ENCODE results near the gene CDH4. TPM values are rescaled to one million over a fixed set of nuclear protein-coding genes. Genes with fewer than 3 reads are reported as not detected.

CDH4 gene
- total RNA-seq, 1 donor from 2014 or later, result 8.3 TPM

DNA sequence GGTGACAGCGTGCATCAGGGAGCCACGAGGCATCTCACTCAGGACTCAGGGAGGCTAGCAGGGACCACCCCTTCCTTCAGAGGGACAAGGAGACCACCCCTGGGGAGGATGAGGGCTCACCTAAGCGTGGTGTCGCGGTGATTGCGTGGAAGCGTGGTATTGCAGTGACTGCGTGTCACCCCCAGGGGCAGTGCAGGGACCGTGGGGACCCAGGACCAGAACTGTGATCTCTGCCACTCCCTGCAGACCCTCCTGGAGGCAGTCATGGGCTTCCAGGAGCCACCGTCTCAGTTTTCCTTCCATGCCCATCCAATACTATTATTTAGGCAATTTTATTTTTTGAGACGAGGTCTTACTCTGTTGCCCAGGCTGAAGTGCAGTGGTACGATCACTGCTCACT lies 666.5 kb downstream of the CDH4 start:
- peaks cover 5% of the 10 kb centered on the region for H3K27me3 Mint-ChIP-seq
- H3K36me3 Mint-ChIP-seq, result no peaks in the 10 kb centered on the region
- no peak for DNase-seq (ENCODE audit: extremely low spot score, unreplicated experiment)
- H3K9me3 Mint-ChIP-seq, result no peaks in the 10 kb centered on the region
- no peak overlapping the region for H3K27ac Mint-ChIP-seq
- no peaks in the 10 kb centered on the region for H3K4me1 Mint-ChIP-seq (ENCODE audit: unreplicated experiment)
- TF ChIP-seq, protein P1, sequence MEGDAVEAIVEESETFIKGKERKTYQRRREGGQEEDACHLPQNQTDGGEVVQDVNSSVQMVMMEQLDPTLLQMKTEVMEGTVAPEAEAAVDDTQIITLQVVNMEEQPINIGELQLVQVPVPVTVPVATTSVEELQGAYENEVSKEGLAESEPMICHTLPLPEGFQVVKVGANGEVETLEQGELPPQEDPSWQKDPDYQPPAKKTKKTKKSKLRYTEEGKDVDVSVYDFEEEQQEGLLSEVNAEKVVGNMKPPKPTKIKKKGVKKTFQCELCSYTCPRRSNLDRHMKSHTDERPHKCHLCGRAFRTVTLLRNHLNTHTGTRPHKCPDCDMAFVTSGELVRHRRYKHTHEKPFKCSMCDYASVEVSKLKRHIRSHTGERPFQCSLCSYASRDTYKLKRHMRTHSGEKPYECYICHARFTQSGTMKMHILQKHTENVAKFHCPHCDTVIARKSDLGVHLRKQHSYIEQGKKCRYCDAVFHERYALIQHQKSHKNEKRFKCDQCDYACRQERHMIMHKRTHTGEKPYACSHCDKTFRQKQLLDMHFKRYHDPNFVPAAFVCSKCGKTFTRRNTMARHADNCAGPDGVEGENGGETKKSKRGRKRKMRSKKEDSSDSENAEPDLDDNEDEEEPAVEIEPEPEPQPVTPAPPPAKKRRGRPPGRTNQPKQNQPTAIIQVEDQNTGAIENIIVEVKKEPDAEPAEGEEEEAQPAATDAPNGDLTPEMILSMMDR (conservative IDR thresholded peaks at IDR 0.05), result peak; percentile 43
- H3K4me3 Mint-ChIP-seq, result no peak overlapping the region

DNA sequence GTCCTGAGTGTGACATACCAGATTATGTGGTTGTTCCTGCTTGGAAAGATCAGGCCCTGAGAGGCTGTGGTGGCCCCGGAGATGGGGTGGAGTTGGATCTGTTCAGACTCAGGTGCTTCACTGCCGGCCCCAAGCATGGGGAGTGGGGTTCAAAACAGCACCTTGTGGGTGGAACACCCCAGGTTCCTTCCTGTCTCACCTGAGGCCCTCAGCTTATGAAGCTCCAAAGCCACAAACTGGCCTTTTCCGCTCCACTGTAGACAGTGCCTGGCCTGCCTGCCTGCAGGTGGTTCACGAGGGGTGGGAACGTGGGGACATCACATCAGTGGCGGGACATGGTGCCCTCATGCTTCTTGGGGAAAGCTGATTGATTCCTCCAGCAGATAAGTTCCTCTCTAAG lies 667.2 kb downstream of the CDH4 start:
- no peaks in the 10 kb centered on the region for H3K36me3 Mint-ChIP-seq
- H3K4me3 Mint-ChIP-seq, result no peak overlapping the region
- TF ChIP-seq, protein P1 (conservative IDR thresholded peaks at IDR 0.05), result no peak
- no peaks in the 10 kb centered on the region for H3K9me3 Mint-ChIP-seq
- H3K27me3 Mint-ChIP-seq, result peaks cover 5% of the 10 kb centered on the region
- DNase-seq (ENCODE audit: extremely low spot score, unreplicated experiment), result no peak
- H3K27ac Mint-ChIP-seq, result no peak overlapping the region
- H3K4me1 Mint-ChIP-seq (ENCODE audit: unreplicated experiment), result no peaks in the 10 kb centered on the region

DNA sequence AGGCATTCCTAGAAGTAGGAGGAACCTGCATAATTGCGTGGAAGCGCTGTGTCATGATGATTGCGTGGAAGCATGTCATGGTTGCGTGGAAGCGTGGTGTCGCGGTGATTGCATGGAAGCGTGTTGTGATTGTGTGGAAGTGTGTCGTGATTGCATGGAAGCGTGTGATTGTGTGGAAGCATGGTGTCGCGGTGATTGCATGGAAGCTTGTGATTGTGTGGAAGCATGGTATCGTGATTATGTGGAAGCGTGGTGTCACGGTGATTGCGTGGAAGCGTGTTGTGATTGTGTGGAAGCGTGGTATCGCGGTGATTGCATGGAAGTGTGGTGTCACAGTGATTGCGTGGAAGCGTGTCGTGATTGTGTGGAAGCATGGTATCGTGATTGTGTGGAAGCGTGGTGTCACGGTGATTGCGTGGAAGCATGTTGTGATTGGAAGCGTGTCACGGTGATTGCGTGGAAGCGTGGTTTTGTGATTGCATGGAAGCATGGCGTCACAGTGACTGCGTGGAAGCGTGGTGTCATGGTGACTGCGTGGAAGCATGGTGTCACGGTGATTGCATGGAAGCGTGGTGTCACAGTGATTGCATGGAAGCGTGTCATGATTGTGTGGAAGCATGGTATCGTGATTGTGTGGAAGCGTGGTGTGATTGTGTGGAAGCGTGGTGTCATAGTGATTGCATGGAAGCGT lies 667.8 kb downstream of the CDH4 start:
- H3K9me3 Mint-ChIP-seq, result no peaks in the 10 kb centered on the region
- H3K4me1 Mint-ChIP-seq (ENCODE audit: unreplicated experiment), result no peaks in the 10 kb centered on the region
- no peaks in the 10 kb centered on the region for H3K36me3 Mint-ChIP-seq
- no peak for DNase-seq (ENCODE audit: extremely low spot score, unreplicated experiment)
- H3K27me3 Mint-ChIP-seq, result peaks cover 5% of the 10 kb centered on the region
- no peak overlapping the region for H3K4me3 Mint-ChIP-seq
- H3K27ac Mint-ChIP-seq, result no peak overlapping the region
- TF ChIP-seq, protein P1 (conservative IDR thresholded peaks at IDR 0.05), result no peak

DNA sequence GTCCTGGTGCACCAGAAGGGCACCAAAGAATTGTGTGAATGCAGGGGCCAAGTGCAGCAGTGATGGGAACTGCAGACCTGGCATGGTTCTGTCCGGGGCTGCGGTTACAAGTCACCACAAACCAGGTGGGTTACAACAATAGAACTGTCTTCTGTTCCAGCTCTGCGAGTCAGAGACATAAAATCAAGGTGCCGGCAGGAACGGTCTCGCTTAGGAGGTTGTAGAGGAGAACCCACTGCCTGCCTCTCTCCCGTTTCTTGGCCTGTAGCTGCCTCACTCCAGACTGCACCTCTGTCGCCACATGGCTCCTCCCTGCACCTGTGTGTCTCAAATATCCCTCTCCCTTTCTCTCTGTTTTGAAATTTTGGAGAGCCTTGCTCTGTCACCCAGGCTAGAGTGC lies 670.4 kb downstream of the CDH4 start:
- Mint-ChIP-seq H3K4me1 (ENCODE audit: unreplicated experiment) (no peaks in the 10 kb centered on the region), H3K36me3 (no peaks in the 10 kb centered on the region), H3K4me3 (no peak overlapping the region), H3K9me3 (no peaks in the 10 kb centered on the region), H3K27ac (no peak overlapping the region), H3K27me3 (peaks cover 2% of the 10 kb centered on the region)
- DNase-seq (ENCODE audit: extremely low spot score, unreplicated experiment), result no peak
- TF ChIP-seq, protein P1 (conservative IDR thresholded peaks at IDR 0.05), result no peak

DNA sequence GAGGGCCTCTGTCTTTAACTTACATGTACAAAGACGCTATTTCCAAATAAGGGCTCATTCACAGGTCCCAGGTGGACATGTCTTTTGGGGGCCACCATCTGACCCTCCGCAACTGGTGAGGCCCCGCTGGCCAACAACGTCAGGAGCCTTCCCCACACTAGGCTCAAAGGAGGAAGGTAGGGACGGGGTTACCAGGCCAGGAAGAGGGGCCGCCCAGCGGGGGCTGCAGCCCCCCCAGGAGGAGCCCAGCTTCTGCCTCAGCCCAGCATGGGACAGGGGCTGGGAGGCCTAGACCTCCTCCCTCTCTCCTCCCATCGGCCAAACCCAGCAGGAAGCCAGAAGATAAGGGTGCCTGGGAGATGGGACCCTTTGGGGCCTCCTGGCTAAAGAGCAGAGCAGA lies 670.9 kb downstream of the CDH4 start:
- DNase-seq (ENCODE audit: extremely low spot score, unreplicated experiment), result no peak
- Mint-ChIP-seq H3K27ac (no peak overlapping the region), H3K4me1 (ENCODE audit: unreplicated experiment) (no peaks in the 10 kb centered on the region), H3K9me3 (no peaks in the 10 kb centered on the region), H3K36me3 (no peaks in the 10 kb centered on the region), H3K27me3 (peaks cover 2% of the 10 kb centered on the region), H3K4me3 (no peak overlapping the region)
- TF ChIP-seq, protein P1 (conservative IDR thresholded peaks at IDR 0.05), result no peak
